GM19043 (cell line): ENCODE results near the gene TBL3.
A peak's percentile ranks its signal among the peaks of the same experiment; 100 is the strongest.
"Not testable (repeated sequence)": the region's sequence is repeated elsewhere in the genome, so short reads cannot be mapped to it uniquely, and the experiment has no call there.

Experiments
- ATAC-seq: cut with Tn5 transposase; IDR thresholded peaks from one replicate; pipeline ENCODE4 v1.9.1; 2021; ENCODE audit warnings: low read depth; ENCODE audit not compliant: unreplicated experiment

TBL3 gene

DNA sequence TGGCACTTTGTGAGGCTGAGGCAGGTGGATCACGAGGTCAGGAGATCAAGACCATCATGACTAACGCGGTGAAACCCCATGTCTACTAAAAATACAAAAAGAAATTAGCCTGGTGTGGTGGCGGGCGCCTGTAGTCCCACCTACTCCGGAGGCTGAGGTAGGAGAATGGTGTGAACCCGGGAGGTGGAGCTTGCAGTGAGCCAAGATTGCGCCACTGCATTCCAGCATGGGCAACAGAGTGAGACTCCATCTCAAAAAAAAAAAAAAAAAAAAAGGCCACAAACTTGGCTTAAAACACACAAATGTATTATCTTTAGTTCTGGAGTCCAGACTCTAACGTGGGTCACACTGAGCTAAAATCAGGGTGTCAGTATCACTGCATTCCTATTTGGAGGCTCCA lies 39.9 kb downstream of the TBL3 start:
- ATAC-seq, result not testable (repeated sequence)

- no peak for ATAC-seq
These were observed 41.7 kb downstream of the TBL3 start for GRCh38 chr16:2013527-2013926.

- ATAC-seq, result no peak
These were observed 43.5 kb downstream of the TBL3 start for GRCh38 chr16:2015117-2015946.

GRCh38 chr16:2015947-2016208 lies 44.0 kb downstream of the TBL3 start:
- ATAC-seq, result no peak

- ATAC-seq, result no peak
These were observed 44.6 kb downstream of the TBL3 start for GRCh38 chr16:2016407-2016922.

GRCh38 chr16:2019518-2019920 lies 47.7 kb downstream of the TBL3 start, which contains the start of gene NPW:
TSS of gene NPW (plus strand) at chr16:2019785.
- ATAC-seq, result no peak

GRCh38 chr16:2019921-2020831 lies 48.3 kb downstream of the TBL3 start:
- ATAC-seq, result no peak

GRCh38 chr16:2022723-2023091 lies 50.9 kb downstream of the TBL3 start:
- ATAC-seq, result no peak

- ATAC-seq, result peak; percentile 71
These were observed 51.5 kb downstream of the TBL3 start for GRCh38 chr16:2023092-2024031.

- ATAC-seq, result no peak
These were observed 52.2 kb downstream of the TBL3 start for GRCh38 chr16:2024032-2024420.

GRCh38 chr16:2025251-2025650 lies 53.4 kb downstream of the TBL3 start:
- ATAC-seq, result no peak

GRCh38 chr16:2025878-2026460 lies 54.1 kb downstream of the TBL3 start:
- ATAC-seq, result no peak

GRCh38 chr16:2026461-2027023 lies 54.7 kb downstream of the TBL3 start, which contains the start of gene NHERF2:
TSS of gene NHERF2 (plus strand) at chr16:2026902. CDS start at chr16:2027006, 104 bp downstream.
- no peak for ATAC-seq

DNA sequence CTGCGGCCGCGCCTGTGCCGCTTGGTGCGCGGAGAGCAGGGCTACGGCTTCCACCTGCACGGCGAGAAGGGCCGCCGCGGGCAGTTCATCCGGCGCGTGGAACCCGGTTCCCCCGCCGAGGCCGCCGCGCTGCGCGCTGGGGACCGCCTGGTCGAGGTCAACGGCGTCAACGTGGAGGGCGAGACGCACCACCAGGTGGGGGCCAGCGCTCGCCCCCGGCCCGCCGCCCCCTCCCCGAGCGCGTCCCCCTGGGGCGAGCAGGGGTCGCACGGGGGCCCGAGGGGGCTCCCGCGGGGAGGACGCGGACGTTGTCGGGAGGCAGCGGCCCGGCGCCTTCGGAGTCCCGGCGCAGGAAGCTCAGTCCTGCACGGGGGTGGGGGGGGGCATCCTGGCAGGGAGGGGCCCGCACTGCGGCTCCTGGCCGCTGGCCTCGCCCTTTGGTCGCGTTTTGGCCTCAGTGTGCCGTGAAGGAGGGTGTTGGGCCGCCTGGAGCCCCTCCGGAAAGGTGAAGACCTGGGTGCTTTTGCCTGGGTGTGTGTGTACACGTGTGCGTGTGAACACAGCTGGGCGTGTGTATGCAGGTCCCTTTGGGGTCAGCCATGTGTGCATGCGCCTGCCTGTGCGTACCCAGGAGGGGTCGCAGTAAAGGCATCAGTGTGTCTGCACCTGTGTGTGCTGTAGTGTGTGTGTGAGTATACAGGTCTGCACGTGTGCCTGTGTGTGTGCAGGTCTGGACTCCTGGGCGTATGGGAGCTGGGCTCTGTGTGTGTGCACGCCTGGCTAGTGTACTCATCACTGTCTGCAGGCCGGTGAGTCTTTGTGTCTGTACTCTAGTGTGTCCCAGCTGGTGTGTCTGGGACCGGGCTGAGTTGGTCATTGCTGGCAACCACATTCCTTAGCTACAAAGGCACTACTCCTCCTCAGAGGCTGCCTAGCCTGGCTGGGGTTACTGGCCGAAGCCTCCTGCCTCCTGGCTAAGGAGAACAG lies 55.5 kb downstream of the TBL3 start:
- no peak for ATAC-seq

DNA sequence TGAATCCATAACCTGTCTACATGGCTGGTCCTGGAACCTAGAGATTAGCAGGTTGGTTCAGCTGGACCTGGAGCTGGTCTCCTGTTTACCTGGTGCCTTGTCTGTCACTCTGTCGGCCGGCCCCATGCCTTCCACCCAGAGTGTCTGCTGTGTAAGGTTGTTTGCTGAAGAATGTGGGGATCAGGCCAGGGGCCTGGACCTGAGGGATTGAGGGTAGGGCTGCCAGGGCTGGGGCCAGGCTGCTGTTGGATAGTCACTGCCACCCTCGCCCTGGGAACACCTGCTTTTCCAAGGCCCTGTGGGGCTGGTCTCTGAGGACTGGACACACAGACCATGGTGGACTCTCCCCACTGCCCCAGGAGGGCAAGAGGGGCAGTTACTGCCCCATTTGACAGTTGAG lies 56.3 kb downstream of the TBL3 start:
- ATAC-seq, result no peak

DNA sequence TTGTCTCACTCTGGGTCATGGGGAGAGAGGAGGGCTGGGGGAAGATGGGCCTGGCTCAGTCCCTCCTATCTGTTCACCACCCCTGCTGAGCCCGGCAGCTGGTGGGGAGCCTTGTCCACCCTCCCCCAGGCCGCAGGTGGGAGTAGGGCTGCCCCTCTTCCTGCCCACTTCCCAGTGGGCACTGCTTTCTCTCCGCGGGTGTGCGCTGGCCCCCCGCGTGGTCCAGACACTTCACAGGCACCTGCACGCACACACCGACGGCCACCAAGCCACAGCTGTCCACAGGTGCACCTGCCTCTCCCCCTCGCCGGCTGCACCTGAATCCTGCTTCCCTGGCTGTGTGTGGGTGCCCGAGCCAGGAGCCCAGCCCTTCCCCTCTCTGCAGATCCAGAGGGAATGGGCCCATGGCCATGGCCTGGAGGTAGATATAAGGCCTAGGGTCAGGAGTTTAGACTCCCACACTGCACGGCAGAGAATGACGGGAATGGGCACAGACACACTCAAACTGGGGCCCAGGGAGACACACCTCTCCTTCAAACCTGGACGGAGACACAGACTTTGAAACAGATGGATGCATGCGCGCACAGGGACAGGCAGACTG lies 56.9 kb downstream of the TBL3 start:
- no peak for ATAC-seq

GRCh38 chr16:2029350-2029749 lies 57.5 kb downstream of the TBL3 start:
- no peak for ATAC-seq

- ATAC-seq, result no peak
These were observed 58.2 kb downstream of the TBL3 start for GRCh38 chr16:2030036-2030435.
